ENCODE data around the gene GTF2H4. TPM values are rescaled to one million over a fixed set of nuclear protein-coding genes. Genes with fewer than 3 reads are reported as not detected.

GTF2H4 gene
- total and polyA plus RNA-seq, 2 of the 8 experiments (the other 6 are each of a cell fraction or from before 2014, with no cell fraction given), result 42.3 to 53.4 TPM

DNA sequence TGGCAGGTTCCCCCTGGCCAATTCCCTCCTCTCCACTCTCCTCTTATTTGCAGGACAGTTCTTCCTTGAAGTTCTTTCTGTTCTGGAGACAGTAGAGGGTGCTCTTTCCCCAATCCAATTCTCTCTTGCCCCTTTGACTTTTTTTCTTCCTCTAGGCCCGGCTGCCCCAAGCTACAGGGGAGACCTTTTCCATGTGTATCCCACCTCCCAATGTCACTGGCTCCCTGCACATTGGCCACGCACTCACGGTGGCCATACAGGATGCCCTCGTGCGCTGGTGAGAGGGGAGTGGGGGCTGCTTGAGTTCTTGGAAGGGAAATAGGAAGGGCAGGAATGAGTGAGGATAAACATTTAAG lies 7.6 kb downstream of the GTF2H4 start:
- no peak overlapping the region for H2BK12ac ChIP-seq (ENCODE audit: low read depth, low read length)
- WGBS, 2 experiments (ENCODE audit: extremely low coverage in 1 of 2, insufficient coverage in 1 of 2, insufficient read length in 1 of 2, insufficient replicate concordance in 2 of 2, low coverage in 1 of 2, low lambda C conversion rate in 2 of 2, missing lambda C conversion rate in 1 of 2), result 38% methylated on average over 5 of the region's 5 CpGs; no CpG with 5 or more reads in 1 of the 2 experiments
- CTCF ChIA-PET (ENCODE audit: partially characterized antibody), result interaction anchor here (0.7 to 16.0 kb wide), 50 partner anchors 9 to 241 kb away, joined by 3 to 285 read pairs (median 4); partner anchors contain the start of genes DDR1, MUC21, MUCL3 and SFTA2
- H2BK5ac ChIP-seq (ENCODE audit: low read depth, low read length), result no peak overlapping the region
- no peak overlapping the region for H3K23ac ChIP-seq (ENCODE audit: insufficient read length)
- no peak overlapping the region for H3K9ac ChIP-seq (replicated peaks in 1 of 4; ENCODE audit: extremely low read depth in 1 of 4, low read depth in 3 of 4, low read length in 3 of 4)
- H4K8ac ChIP-seq (ENCODE audit: extremely low read depth, insufficient read depth, low read length), result no peak overlapping the region
- no peaks in the 10 kb centered on the region; a peak in 1 of 4 replicates for H3K79me2 ChIP-seq (ENCODE audit: control insufficient read depth in 1 of 2, insufficient read depth in 2 of 2, low read length in 2 of 2)
- H3K9me3 ChIP-seq (ENCODE audit: insufficient read depth in 2 of 2, low read depth in 1 of 2, low read length in 1 of 2), result no peaks in the 10 kb centered on the region
- no peak overlapping the region for H3K14ac ChIP-seq (ENCODE audit: insufficient read length)
- no peak overlapping the region for H2AK5ac ChIP-seq (ENCODE audit: low read depth, low read length)
- H3K56ac ChIP-seq (replicated peaks; ENCODE audit: insufficient read length, low read depth, low read length), result no peak overlapping the region
- H2BK15ac ChIP-seq (ENCODE audit: low read length), result no peak overlapping the region
- no peak overlapping the region; a peak in 2 of 4 replicates for H3K4me2 ChIP-seq (ENCODE audit: insufficient read depth in 1 of 2, low read depth in 2 of 2, low read length in 2 of 2)
- H3K18ac ChIP-seq (ENCODE audit: extremely low read depth, low read length), result no peak overlapping the region
- FAIRE-seq (no peak), DNase-seq (ENCODE audit: low read depth in 1 of 2, low spot score in 2 of 2) (no peak)
- peaks cover 0 to 14% (median 6%) of the 10 kb centered on the region in 4 experiments; a peak in 5 of 7 replicates for H3K4me1 ChIP-seq (replicated peaks in 1 of 4; ENCODE audit: control insufficient read depth in 3 of 4, insufficient read depth in 4 of 4, low read length in 3 of 4)
- POLR2A ChIA-PET (ENCODE audit: partially characterized antibody), result interaction anchor here (0.7 to 4.0 kb wide), 15 partner anchors 10 to 224 kb away, joined by 3 to 22 read pairs (median 3); no protein-coding TSS in a partner anchor
- H3K27me3 ChIP-seq (replicated peaks in 1 of 4; ENCODE audit: control insufficient read depth in 3 of 4, extremely low read depth in 1 of 4, insufficient read depth in 3 of 4, low read length in 3 of 4), result no peaks in the 10 kb centered on the region
- no peak overlapping the region for H2BK120ac ChIP-seq (replicated peaks; ENCODE audit: low read depth, low read length)
- peaks cover 3% of the 10 kb centered on the region; the same call in 1 of the 2 replicates for H3K23me2 ChIP-seq (ENCODE audit: low read depth, low read length)
- TF ChIP-seq NANOG (IDR thresholded peaks at IDR 0.05; ENCODE audit: insufficient read depth, low read depth, low read length, poor library complexity, severe bottlenecking) (no peak), KDM1A (IDR thresholded peaks at IDR 0.05; ENCODE audit: borderline replicate concordance, low read length) (no peak), JUND (IDR thresholded peaks at IDR 0.05; ENCODE audit: low read length) (no peak), RAD21 (IDR thresholded peaks at IDR 0.05 in 1 of 2, conservative IDR thresholded peaks at IDR 0.05 in 1 of 2; ENCODE audit: low read depth in 2 of 2, low read length in 2 of 2) (peak; percentile 88)
- TF ChIP-seq, protein P1, sequence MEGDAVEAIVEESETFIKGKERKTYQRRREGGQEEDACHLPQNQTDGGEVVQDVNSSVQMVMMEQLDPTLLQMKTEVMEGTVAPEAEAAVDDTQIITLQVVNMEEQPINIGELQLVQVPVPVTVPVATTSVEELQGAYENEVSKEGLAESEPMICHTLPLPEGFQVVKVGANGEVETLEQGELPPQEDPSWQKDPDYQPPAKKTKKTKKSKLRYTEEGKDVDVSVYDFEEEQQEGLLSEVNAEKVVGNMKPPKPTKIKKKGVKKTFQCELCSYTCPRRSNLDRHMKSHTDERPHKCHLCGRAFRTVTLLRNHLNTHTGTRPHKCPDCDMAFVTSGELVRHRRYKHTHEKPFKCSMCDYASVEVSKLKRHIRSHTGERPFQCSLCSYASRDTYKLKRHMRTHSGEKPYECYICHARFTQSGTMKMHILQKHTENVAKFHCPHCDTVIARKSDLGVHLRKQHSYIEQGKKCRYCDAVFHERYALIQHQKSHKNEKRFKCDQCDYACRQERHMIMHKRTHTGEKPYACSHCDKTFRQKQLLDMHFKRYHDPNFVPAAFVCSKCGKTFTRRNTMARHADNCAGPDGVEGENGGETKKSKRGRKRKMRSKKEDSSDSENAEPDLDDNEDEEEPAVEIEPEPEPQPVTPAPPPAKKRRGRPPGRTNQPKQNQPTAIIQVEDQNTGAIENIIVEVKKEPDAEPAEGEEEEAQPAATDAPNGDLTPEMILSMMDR (IDR thresholded peaks at IDR 0.05; ENCODE audit: control extremely low read depth in 1 of 3, insufficient read depth in 1 of 3, low read depth in 1 of 3, low read length in 3 of 3), result peak in 2 of 3 experiments; percentile 64 to 83; a peak in 3 of 4 replicates
- H2AFZ ChIP-seq (ENCODE audit: low read length), result no peak overlapping the region
- H3K27ac ChIP-seq (ENCODE audit: low read depth, low read length), result no peak overlapping the region
- H4K91ac ChIP-seq (replicated peaks; ENCODE audit: insufficient read length, low read length), result no peak overlapping the region
- peaks cover 2 to 18% (median 13%) of the 10 kb centered on the region in 4 experiments; a peak in 7 of 8 replicates for H3K36me3 ChIP-seq (ENCODE audit: control insufficient read depth in 2 of 4, insufficient read depth in 4 of 4, low read length in 3 of 4)
- no peaks in the 10 kb centered on the region for H3K79me1 ChIP-seq (ENCODE audit: low read depth, low read length)
- H2BK20ac ChIP-seq (ENCODE audit: low read length), result no peak overlapping the region
- H3K4me3 ChIP-seq (ENCODE audit: extremely low read depth in 1 of 4, insufficient read depth in 2 of 4, low read depth in 3 of 4, low read length in 4 of 4), result no peak overlapping the region
- no peaks in the 10 kb centered on the region for H4K20me1 ChIP-seq (replicated peaks in 1 of 2; ENCODE audit: control insufficient read depth in 1 of 2, insufficient read depth in 2 of 2, low read length in 2 of 2)
- no peak overlapping the region for H3K4ac ChIP-seq (replicated peaks; ENCODE audit: insufficient read length, low read depth, low read length)
- H4K5ac ChIP-seq (ENCODE audit: insufficient read length, low read depth, low read length), result peak overlapping the region; percentile 23

All from H1 (cell line).